HL-60/S4 (cell line): ENCODE data around the gene CREG2.

Source experiments
- in situ Hi-C: fragments of 300-500 bp; cut with MboI; formaldehyde crosslinking; loops from 2 replicates; pipeline ENCODE4 v1.14.3; 2022; ENCODE audit warnings: low sequenced_read_pairs

Gene CREG2

GRCh38 chr2:101387151-101387834, at the start of gene CREG2:
TSS of gene CREG2 (minus strand) at chr2:101387503. CDS start at chr2:101387457, 46 bp downstream.
- in situ Hi-C loops: loop anchor here (25.0 kb wide), 1 partner anchor 375 kb away; the partner anchor contains the start of gene RPL31

GRCh38 chr2:101435001-101435862, 47.9 kb upstream of the CREG2 start:
- in situ Hi-C loops: no loop called here

GRCh38 chr2:101433465-101433864, 46.2 kb upstream of the CREG2 start:
- in situ Hi-C loops: no loop called here

- in situ Hi-C loops: no loop called here
These were observed 45.3 kb upstream of the CREG2 start for GRCh38 chr2:101432411-101433181.

- in situ Hi-C loops: no loop called here
These were observed 44.2 kb upstream of the CREG2 start for GRCh38 chr2:101431486-101431885.

GRCh38 chr2:101430156-101430555, 42.9 kb upstream of the CREG2 start:
- in situ Hi-C loops: no loop called here

- in situ Hi-C loops: no loop called here
These were observed 42.1 kb upstream of the CREG2 start for GRCh38 chr2:101429453-101429852.

- in situ Hi-C loops: no loop called here
These were observed 41.3 kb upstream of the CREG2 start for GRCh38 chr2:101428422-101429176.

- in situ Hi-C loops: no loop called here
These were observed 40.4 kb upstream of the CREG2 start for GRCh38 chr2:101427743-101428142.

GRCh38 chr2:101427240-101427639, 39.9 kb upstream of the CREG2 start:
- in situ Hi-C loops: no loop called here

GRCh38 chr2:101426822-101427221, 39.5 kb upstream of the CREG2 start:
- in situ Hi-C loops: no loop called here

GRCh38 chr2:101420623-101421022, 33.3 kb upstream of the CREG2 start:
- in situ Hi-C loops: loop anchor here (25.0 kb wide), 2 partner anchors 417 to 567 kb away; partner anchors contain the start of gene IL1R2

GRCh38 chr2:101419096-101419663, 31.9 kb upstream of the CREG2 start:
- in situ Hi-C loops: loop anchor here (25.0 kb wide), 2 partner anchors 418 to 568 kb away; partner anchors contain the start of gene IL1R2

GRCh38 chr2:101418460-101419095, 31.3 kb upstream of the CREG2 start:
- in situ Hi-C loops: loop anchor here (25.0 kb wide), 2 partner anchors 419 to 569 kb away; partner anchors contain the start of gene IL1R2

- in situ Hi-C loops: loop anchor here (25.0 kb wide), 2 partner anchors 421 to 571 kb away; partner anchors contain the start of gene IL1R2
These were observed 29.3 kb upstream of the CREG2 start for GRCh38 chr2:101416609-101417008.

GRCh38 chr2:101415884-101416283, 28.6 kb upstream of the CREG2 start:
- in situ Hi-C loops: loop anchor here (25.0 kb wide), 2 partner anchors 421 to 571 kb away; partner anchors contain the start of gene IL1R2

- in situ Hi-C loops: loop anchor here (25.0 kb wide), 2 partner anchors 422 to 572 kb away; partner anchors contain the start of gene IL1R2
These were observed 27.9 kb upstream of the CREG2 start for GRCh38 chr2:101415220-101415619.

- in situ Hi-C loops: loop anchor here (25.0 kb wide), 2 partner anchors 425 to 575 kb away; partner anchors contain the start of gene IL1R2
These were observed 24.9 kb upstream of the CREG2 start for GRCh38 chr2:101412092-101412694.

GRCh38 chr2:101410746-101411145, 23.4 kb upstream of the CREG2 start:
- in situ Hi-C loops: loop anchor here (25.0 kb wide), 2 partner anchors 427 to 577 kb away; partner anchors contain the start of gene IL1R2
